ENCODE results near the gene THOC2.
"Not testable (repeated sequence)": the region's sequence is repeated elsewhere in the genome, so short reads cannot be mapped to it uniquely, and the experiment has no call there.

The THOC2 gene

GRCh38 chrX:123673813-123674212 lies 59.0 kb downstream of the THOC2 start:
- TF ChIP-seq, protein P1, sequence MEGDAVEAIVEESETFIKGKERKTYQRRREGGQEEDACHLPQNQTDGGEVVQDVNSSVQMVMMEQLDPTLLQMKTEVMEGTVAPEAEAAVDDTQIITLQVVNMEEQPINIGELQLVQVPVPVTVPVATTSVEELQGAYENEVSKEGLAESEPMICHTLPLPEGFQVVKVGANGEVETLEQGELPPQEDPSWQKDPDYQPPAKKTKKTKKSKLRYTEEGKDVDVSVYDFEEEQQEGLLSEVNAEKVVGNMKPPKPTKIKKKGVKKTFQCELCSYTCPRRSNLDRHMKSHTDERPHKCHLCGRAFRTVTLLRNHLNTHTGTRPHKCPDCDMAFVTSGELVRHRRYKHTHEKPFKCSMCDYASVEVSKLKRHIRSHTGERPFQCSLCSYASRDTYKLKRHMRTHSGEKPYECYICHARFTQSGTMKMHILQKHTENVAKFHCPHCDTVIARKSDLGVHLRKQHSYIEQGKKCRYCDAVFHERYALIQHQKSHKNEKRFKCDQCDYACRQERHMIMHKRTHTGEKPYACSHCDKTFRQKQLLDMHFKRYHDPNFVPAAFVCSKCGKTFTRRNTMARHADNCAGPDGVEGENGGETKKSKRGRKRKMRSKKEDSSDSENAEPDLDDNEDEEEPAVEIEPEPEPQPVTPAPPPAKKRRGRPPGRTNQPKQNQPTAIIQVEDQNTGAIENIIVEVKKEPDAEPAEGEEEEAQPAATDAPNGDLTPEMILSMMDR (conservative IDR thresholded peaks at IDR 0.05; ENCODE audit: control insufficient read depth, insufficient read depth, low read depth, low read length): no peak
- H3K4me3 ChIP-seq (ENCODE audit: control insufficient read depth, low read depth, low read length): no peak overlapping the region
- DNase-seq (ENCODE audit: low read depth): no peak

DNA sequence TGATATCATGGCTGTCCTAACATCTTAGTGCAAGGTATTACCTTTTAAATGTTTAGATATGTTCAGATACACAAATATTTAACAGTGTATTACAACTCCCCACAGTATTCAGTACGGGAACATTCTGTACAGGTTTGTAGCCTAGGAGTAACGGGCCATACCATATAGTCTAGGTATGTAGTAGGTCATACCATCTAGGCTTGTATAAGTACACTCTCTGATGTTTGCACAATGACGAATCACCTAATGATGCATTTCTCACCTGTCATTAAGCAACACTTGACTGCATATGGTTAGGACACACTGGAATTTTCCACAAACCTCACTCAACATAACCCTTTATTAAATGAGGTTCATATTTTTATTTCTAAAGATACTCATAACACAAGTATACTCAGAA lies 67.7 kb downstream of the THOC2 start:
- TF ChIP-seq, protein P1 (conservative IDR thresholded peaks at IDR 0.05; ENCODE audit: control insufficient read depth, insufficient read depth, low read depth, low read length): no peak
- peak; percentile 45 for DNase-seq (ENCODE audit: low read depth)
- no peak overlapping the region for H3K4me3 ChIP-seq (ENCODE audit: control insufficient read depth, low read depth, low read length)

GRCh38 chrX:123664467-123665167 lies 68.2 kb downstream of the THOC2 start:
- not testable (repeated sequence) for H3K4me3 ChIP-seq (ENCODE audit: control insufficient read depth, low read depth, low read length)
- peak; percentile 59 for DNase-seq (ENCODE audit: low read depth)

- DNase-seq (ENCODE audit: low read depth); H3K4me3 ChIP-seq (ENCODE audit: control insufficient read depth, low read depth, low read length): not testable (repeated sequence)
Observed at GRCh38 chrX:123663720-123664119, 69.1 kb downstream of the THOC2 start.

GRCh38 chrX:123656507-123656906 lies 76.3 kb downstream of the THOC2 start:
- H3K4me3 ChIP-seq (ENCODE audit: control insufficient read depth, low read depth, low read length); DNase-seq (ENCODE audit: low read depth): not testable (repeated sequence)

DNA sequence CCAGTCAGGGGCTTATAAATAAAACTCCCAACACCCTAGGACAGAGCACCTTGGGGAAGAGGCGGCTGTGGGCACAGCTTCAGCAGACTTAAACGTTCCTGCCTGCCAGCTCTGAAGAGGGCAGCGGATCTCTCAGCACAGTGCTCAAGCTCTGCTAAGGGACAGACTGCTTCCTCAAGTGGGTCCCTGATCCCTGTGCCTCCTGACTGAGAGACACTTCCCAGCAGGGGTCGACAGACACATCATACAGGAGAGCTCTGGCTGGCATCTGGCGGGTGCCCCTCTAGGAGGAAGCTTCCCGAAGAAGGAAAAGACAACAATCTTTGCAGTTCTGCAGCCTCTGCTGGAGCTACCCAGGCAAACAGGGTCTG lies 84.1 kb downstream of the THOC2 start:
- DNase-seq (ENCODE audit: low read depth); H3K4me3 ChIP-seq (ENCODE audit: control insufficient read depth, low read depth, low read length): not testable (repeated sequence)

DNA sequence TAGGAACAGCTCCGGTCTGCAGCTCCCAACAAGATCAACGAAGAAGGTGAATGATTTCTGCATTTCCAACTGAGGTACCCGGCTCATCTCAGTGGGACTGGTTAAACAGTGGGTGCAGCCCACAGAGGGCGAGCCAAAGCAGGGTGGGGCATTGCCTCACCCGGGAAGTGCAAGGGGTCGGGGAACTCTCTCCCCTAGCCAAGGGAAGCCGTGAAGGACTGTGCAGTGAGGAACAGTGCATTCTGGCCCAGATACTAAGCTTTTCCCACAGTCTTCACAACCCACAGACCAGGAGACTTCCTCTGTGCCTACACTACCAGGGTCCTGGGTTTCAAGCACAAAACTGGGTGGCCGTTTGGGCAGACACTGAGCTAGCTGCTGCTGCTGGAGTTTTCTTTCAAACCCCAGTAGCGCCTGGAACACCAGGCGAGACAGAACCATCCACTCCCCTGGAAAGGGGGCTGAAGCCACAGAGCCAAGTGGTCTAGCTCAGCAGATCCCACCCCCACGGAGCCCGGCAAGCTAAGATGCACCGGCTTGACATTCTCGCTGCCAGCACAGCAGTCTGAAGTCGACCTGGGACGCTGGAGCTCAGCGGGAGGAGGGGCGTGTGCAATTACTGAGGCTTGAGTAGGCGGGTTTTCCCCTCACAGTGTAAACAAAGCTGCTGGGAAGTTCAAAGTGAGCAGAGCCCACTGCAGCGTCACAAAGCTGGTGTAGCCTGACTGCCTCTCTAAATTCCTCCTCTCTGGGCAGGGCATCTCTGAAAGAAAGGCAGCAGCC lies 84.6 kb downstream of the THOC2 start:
- TF ChIP-seq, protein P1 (conservative IDR thresholded peaks at IDR 0.05; ENCODE audit: control insufficient read depth, insufficient read depth, low read depth, low read length): no peak
- H3K4me3 ChIP-seq (ENCODE audit: control insufficient read depth, low read depth, low read length): no peak overlapping the region
- DNase-seq (ENCODE audit: low read depth): peak; percentile 67

- H3K4me3 ChIP-seq (ENCODE audit: control insufficient read depth, low read depth, low read length): no peak overlapping the region
- TF ChIP-seq, protein P1 (conservative IDR thresholded peaks at IDR 0.05; ENCODE audit: control insufficient read depth, insufficient read depth, low read depth, low read length): no peak
- no peak for DNase-seq (ENCODE audit: low read depth)
Observed at GRCh38 chrX:123647244-123647643, 85.6 kb downstream of the THOC2 start.

DNA sequence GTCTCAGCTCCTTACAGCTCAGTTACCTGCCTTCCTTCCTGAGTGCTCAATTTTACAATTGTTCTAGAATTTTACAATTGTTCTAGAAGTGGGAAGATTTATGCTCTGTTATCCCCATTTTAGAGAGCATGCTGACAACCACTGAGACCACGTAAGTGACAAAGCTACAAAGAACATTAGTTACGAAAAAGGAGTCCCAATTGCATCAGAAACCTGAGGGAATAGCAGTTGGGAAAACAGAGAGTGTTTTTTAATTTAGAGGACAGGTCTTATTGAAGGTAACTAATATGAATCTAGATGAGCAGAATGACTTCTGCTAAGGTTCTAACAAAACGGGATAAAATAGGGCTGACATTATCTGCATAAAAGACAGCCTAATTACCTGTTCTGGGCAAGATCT lies 103.3 kb downstream of the THOC2 start:
- H3K4me3 ChIP-seq (ENCODE audit: control insufficient read depth, low read depth, low read length): no peak overlapping the region
- DNase-seq (ENCODE audit: low read depth): no peak
- TF ChIP-seq, protein P1 (conservative IDR thresholded peaks at IDR 0.05; ENCODE audit: control insufficient read depth, insufficient read depth, low read depth, low read length): no peak
